ENCODE measurements around the gene PDE4C.
A peak's percentile ranks its signal among the peaks of the same experiment; 100 is the strongest.

The PDE4C gene

GRCh38 chr19:18229915-18230314, 3.7 kb upstream of the PDE4C start:
- intact Hi-C loops (cut with DNase I; ENCODE audit: low total_unique reads) = no loop called here
- Histone ChIP-seq H3K36me3 (no peaks in the 10 kb centered on the region), H3K4me1 (peaks cover 0 to 44% (median 27%) of the 10 kb centered on the region in 4 donors), H3K9me3 (peaks cover 0 to 17% (median 13%) of the 10 kb centered on the region in 3 donors), H3K27me3 (peaks cover 0 to 92% of the 10 kb centered on the region in 2 donors), H3K4me3 (no peak overlapping the region), H3K27ac (no peak overlapping the region)
- TF ChIP-seq CTCF (IDR thresholded peaks at IDR 0.05) = no peak
- DNase-seq = no peak

GRCh38 chr19:18229474-18229873, 3.2 kb upstream of the PDE4C start:
- Histone ChIP-seq H3K4me1 (peaks cover 0 to 49% (median 31%) of the 10 kb centered on the region in 4 donors), H3K27ac (no peak overlapping the region), H3K36me3 (no peaks in the 10 kb centered on the region), H3K27me3 (peaks cover 0 to 92% of the 10 kb centered on the region in 2 donors), H3K4me3 (no peak overlapping the region), H3K9me3 (peaks cover 0 to 17% (median 13%) of the 10 kb centered on the region in 3 donors)
- DNase-seq = no peak
- TF ChIP-seq CTCF (IDR thresholded peaks at IDR 0.05) = peak; percentile 7 to 32
- intact Hi-C loops (cut with DNase I; ENCODE audit: low total_unique reads) = no loop called here

- no peak for TF ChIP-seq CTCF (IDR thresholded peaks at IDR 0.05)
- Histone ChIP-seq H3K9me3 (peaks cover 0 to 5% (median 3%) of the 10 kb centered on the region in 3 donors), H3K4me1 (peaks cover 0 to 54% (median 36%) of the 10 kb centered on the region in 4 donors), H3K36me3 (no peaks in the 10 kb centered on the region), H3K27ac (no peak overlapping the region), H3K4me3 (no peak overlapping the region), H3K27me3 (peaks cover 0 to 85% of the 10 kb centered on the region in 2 donors)
- no peak for DNase-seq
- intact Hi-C loops (cut with DNase I; ENCODE audit: low total_unique reads) = no loop called here
Measured at GRCh38 chr19:18227781-18228271, 1.6 kb upstream of the PDE4C start.

DNA sequence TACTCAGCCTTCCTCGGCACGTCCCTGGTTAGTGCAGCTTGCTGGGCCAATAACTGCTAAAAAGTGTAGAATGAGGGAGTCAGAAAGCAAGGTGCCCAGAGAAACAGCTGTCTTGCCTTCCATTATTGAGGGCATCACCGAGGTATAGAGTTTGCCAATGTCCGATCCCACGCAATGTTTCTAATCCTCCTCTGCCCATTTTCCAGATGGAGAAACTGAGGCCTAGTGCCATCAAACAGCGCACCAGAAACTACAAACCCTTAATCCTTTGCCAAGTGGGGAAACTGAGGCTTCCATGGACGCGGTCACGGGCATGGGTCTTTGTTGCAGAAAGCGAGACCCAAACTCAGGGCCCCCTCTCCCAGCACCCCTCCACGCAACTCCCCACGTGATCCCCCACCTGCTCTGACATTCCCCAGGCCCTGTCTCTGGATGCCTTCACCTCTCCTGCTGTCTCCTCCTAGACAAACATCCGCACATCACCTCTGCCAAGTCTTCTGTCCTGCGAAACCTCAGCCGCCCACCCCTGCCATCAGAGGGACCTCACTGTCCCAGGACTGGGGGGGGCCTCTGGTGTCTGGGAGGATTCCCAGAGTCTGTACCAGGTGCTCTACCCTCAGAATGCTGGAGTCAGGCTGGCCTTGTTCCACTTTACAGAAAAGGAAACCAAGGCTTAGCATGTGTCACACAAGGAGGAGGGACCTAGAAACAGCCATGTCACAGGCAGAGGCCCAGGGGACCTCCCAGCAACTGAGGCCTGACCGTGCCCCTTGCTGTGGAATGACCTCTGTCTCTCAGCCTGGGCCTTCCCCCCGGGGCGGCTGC, 930 bp upstream of the PDE4C start:
- no peak for DNase-seq
- Histone ChIP-seq H3K9me3 (no peaks in the 10 kb centered on the region), H3K27ac (no peak overlapping the region), H3K36me3 (no peaks in the 10 kb centered on the region), H3K27me3 (peaks cover 0 to 80% of the 10 kb centered on the region in 2 donors), H3K4me1 (peaks cover 0 to 54% (median 36%) of the 10 kb centered on the region in 4 donors), H3K4me3 (no peak overlapping the region)
- TF ChIP-seq CTCF (IDR thresholded peaks at IDR 0.05) = no peak
- intact Hi-C loops (cut with DNase I; ENCODE audit: low total_unique reads) = no loop called here

- Histone ChIP-seq H3K27me3 (peaks cover 0 to 81% of the 10 kb centered on the region in 2 donors), H3K27ac (peak overlapping the region; percentile 2 to 57), H3K36me3 (no peaks in the 10 kb centered on the region), H3K9me3 (no peaks in the 10 kb centered on the region), H3K4me3 (peak overlapping the region in 1 of 2 donors; percentile 40), H3K4me1 (peaks cover 0 to 39% (median 31%) of the 10 kb centered on the region in 4 donors)
- TF ChIP-seq CTCF (IDR thresholded peaks at IDR 0.05) = no peak
- no peak for DNase-seq
- intact Hi-C loops (cut with DNase I; ENCODE audit: low total_unique reads) = no loop called here
Measured at GRCh38 chr19:18225355-18225701, 910 bp downstream of the PDE4C start.

Data from tibial artery (tissue), 4 donors.